ENCODE data around the gene TLCD5.

GRCh38 chr11:120283124-120283523 is 42.0 kb upstream of the TLCD5 start:
- TF ChIP-seq CTCF (IDR thresholded peaks at IDR 0.05) (no peak), POLR2AphosphoS5 (IDR thresholded peaks at IDR 0.05) (no peak), POLR2A (IDR thresholded peaks at IDR 0.05) (no peak)
